NB4 (cell line): Measurements from ENCODE around the gene RNF212.

Experiments used
- DNase-seq: peaks from one replicate; pipeline ENCODE4 v3.0.0; 2010; ENCODE audit warnings: low read depth
- H3K4me3 ChIP-seq: one replicate; pipeline ENCODE4 v1.5.1; 2011; ENCODE audit warnings: mild to moderate bottlenecking, low read depth, low read length, moderate library complexity
- CTCF ChIP-seq: IDR thresholded peaks from one replicate; pipeline ENCODE4 v1.5.1; 2012; ENCODE audit warnings: low read depth, low read length
- MAX ChIP-seq: IDR thresholded peaks from 2 replicates; pipeline ENCODE4 v1.6.1; 2011; ENCODE audit warnings: low read depth, low read length
- MYC ChIP-seq: IDR thresholded peaks from 2 replicates; pipeline ENCODE4 v1.6.1; 2011; ENCODE audit warnings: low read depth, low read length
- POLR2A ChIP-seq: IDR thresholded peaks from 2 replicates; pipeline ENCODE4 v1.6.1; 2011; ENCODE audit warnings: mild to moderate bottlenecking; ENCODE audit not compliant: insufficient read length; ENCODE audit errors: extremely low read depth

Gene RNF212

GRCh38 chr4:1060121-1060520 is 53.2 kb downstream of the RNF212 start:
- DNase-seq: no peak
- no peak overlapping the region for H3K4me3 ChIP-seq
- TF ChIP-seq MYC: no peak
- TF ChIP-seq CTCF: no peak
- TF ChIP-seq MAX: no peak
- no peak for TF ChIP-seq POLR2A

- no peak for DNase-seq
- no peak for TF ChIP-seq MYC
- TF ChIP-seq CTCF: no peak
These were observed 54.2 kb downstream of the RNF212 start for GRCh38 chr4:1058997-1059665.

GRCh38 chr4:1058198-1058996 is 55.0 kb downstream of the RNF212 start:
- H3K4me3 ChIP-seq: no peak overlapping the region
- no peak for DNase-seq
- TF ChIP-seq CTCF: no peak
- no peak for TF ChIP-seq MAX
- no peak for TF ChIP-seq POLR2A
- TF ChIP-seq MYC: no peak

More at GRCh38 chr4:1058997-1059665, 54.2 kb downstream of the RNF212 start:
- H3K4me3 ChIP-seq: no peak overlapping the region

- H3K4me3 ChIP-seq: no peak overlapping the region
- TF ChIP-seq MYC (no peak), MAX (no peak), CTCF (no peak), POLR2A (no peak)
- DNase-seq: no peak
These were observed 56.0 kb downstream of the RNF212 start for GRCh38 chr4:1057403-1057745.

GRCh38 chr4:1056671-1057402 is 56.5 kb downstream of the RNF212 start:
- no peak overlapping the region for H3K4me3 ChIP-seq
- DNase-seq: no peak
- TF ChIP-seq CTCF (no peak), POLR2A (no peak), MAX (no peak), MYC (no peak)
